IPS DF 19.7 (cell line): ENCODE data around the gene IFRD1.

Experiments used
- DNase-seq: peaks from one replicate; pipeline ENCODE4 v3.0.0-alpha.2; 2013; ENCODE audit warnings: low read depth, low spot score

IFRD1 gene

GRCh38 chr7:112487457-112488263 lies 37.4 kb downstream of the IFRD1 start:
- no peak for DNase-seq

GRCh38 chr7:112488264-112488552 lies 37.9 kb downstream of the IFRD1 start:
- DNase-seq: no peak

GRCh38 chr7:112492186-112492585 lies 41.9 kb downstream of the IFRD1 start:
- DNase-seq: no peak

DNA sequence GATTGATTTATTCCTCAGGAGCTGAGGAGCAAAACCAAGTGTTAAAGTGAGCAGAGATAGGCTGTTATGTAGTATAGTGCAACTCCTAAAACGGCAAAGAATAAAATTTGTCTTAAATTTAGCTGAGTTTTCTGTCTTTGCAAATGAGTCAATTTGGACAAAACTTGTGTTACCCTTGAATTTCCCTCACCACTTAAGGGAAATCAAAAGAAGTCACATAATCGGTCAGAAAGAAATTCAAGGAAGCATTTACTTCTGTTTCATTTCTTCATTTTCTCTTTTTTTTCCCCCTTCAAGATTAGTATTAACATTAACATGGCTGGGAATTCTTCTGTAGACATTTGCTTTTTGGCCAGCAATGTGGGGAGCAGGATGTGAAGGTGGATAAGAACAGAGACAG lies 44.4 kb downstream of the IFRD1 start:
- no peak for DNase-seq

GRCh38 chr7:112495156-112495788 lies 45.0 kb downstream of the IFRD1 start:
- DNase-seq: no peak

DNA sequence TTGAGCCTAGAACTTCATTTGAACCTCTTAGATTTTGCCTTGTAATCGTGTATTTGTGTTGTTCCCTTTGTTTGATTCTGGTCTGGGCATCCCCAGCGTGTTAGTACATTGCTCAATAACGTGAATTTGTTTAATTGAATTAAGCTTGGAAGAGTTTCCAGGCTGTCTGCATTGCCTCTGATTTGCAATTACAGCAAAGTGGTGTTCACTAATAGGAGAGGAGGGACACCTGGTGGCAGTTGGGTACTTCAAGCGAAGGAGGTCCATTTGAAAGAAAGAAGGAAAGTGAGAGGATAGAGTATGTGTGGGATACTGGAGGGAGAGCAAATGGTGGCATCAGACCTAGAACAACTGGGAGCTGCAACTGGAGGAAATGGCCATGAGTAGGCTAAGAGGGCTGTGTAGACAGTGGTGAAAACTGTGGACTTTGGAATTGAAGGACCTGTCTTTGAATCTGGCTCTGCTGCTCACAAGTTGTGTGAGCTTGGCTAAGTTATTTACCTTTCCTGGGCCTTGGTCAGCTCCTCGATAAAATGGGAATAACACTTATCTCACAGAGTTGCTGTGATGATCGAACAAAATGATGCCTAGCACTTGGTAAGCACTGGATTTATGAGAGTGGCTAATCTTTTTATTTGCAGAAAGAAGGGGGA lies 45.7 kb downstream of the IFRD1 start:
- DNase-seq: no peak

DNA sequence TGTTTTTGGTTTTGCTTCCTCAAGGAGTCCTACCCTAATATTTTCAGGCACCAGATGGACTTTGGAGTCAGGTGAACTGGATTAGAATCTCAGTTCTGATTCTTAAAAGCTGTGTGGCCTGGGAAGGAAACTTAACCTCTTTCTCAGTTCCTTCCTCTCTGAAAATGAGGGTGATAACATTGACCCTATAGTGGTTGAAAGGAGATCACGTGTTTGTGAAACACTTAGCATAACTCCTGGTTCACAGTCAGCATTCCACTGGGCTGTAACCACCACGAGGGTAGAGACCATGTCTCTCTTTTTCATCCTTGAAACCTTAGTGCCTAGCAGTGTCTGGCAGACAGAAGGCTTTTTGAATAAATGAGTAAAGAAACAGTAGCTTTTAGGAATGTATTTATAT lies 47.2 kb downstream of the IFRD1 start:
- no peak for DNase-seq

- DNase-seq: no peak
Measured at GRCh38 chr7:112500619-112501018, 50.4 kb downstream of the IFRD1 start.

DNA sequence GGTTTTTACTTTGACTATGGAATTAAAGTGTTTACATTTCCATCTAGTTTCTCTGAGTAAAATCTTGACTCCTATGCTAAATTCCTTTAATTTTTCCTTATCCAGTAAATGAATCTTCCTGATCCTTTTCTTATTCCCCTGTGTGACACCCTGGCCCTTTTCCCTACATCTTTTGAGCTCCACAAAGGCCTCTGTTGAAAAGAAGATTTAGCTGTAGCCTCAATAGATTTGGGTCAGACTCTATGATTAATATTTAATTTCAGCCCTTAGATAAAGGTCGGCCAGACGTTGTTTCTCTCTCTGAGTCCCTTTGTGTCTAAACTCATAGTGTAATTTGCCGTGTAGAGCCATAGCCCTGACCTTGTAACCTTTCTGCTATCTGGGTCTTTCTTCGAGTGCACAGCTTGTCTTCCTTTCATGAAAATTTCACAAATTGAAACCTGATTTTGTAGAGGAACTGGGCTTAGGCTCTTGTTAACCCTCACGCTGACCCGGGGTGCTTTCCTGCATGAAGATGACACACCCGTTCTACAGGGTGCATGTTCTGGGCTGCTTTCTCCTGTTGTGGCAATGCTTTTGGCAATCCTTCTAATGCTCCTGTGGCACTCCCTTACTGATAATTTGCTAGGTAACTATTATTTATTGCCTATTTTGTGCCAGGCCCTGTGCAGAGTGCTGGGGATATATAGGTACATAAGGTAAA lies 51.7 kb downstream of the IFRD1 start:
- no peak for DNase-seq

- DNase-seq: no peak
Measured at GRCh38 chr7:112502700-112503099, 52.4 kb downstream of the IFRD1 start.

DNA sequence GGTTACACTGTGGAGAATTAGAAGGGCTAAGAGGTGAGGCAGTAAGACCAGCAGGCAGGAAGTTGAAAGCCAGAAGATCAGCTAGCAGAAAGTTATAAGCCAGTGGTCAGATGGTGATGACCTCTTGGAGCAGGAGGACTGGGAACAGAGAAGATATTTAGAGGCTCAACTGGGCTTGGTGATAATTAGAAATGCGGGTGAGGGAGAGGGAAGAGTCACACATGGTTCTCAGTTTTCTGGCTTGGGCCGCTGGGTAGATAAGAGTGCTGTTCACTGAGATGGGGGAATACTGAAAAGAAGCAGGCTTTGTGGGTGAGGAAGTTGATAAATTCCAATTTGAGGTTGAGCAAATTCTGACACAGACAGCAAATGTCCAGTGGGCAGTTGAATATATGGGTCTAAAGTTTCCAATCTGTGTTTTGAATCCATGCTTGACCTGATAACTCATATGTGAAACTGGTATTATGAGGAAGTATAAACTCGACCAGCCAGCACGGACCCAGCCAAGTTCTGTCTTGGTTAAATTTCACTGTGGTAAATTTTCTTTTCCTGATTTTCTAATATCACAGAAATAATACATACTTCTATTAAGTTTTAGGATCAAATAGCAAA lies 53.2 kb downstream of the IFRD1 start:
- no peak for DNase-seq

GRCh38 chr7:112504093-112504695 lies 53.9 kb downstream of the IFRD1 start:
- no peak for DNase-seq

DNA sequence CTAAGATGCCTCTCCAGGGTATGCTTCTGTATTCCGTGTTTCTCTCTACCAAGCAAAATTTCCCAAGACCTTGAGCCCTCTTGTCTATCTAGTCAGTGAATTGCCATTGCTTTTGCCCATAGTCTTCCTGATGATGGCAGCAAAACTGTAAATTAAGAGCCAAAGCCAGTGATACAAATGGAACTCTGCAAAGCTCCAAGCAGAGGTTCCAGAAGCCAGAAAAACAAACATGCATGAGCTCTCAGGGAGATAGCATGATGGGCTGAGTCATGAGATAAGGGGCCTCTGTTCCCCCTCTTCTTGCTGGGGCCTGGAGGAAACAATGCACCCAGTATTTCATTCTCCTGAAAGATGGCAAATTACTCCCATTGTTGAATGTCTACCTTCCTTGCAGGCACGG lies 55.2 kb downstream of the IFRD1 start:
- no peak for DNase-seq

- no peak for DNase-seq
Measured at GRCh38 chr7:112508404-112508803, 58.1 kb downstream of the IFRD1 start.

GRCh38 chr7:112509402-112509801 lies 59.1 kb downstream of the IFRD1 start:
- no peak for DNase-seq

GRCh38 chr7:112510001-112510742 lies 59.9 kb downstream of the IFRD1 start:
- no peak for DNase-seq

GRCh38 chr7:112510743-112511110 lies 60.5 kb downstream of the IFRD1 start:
- no peak for DNase-seq

DNA sequence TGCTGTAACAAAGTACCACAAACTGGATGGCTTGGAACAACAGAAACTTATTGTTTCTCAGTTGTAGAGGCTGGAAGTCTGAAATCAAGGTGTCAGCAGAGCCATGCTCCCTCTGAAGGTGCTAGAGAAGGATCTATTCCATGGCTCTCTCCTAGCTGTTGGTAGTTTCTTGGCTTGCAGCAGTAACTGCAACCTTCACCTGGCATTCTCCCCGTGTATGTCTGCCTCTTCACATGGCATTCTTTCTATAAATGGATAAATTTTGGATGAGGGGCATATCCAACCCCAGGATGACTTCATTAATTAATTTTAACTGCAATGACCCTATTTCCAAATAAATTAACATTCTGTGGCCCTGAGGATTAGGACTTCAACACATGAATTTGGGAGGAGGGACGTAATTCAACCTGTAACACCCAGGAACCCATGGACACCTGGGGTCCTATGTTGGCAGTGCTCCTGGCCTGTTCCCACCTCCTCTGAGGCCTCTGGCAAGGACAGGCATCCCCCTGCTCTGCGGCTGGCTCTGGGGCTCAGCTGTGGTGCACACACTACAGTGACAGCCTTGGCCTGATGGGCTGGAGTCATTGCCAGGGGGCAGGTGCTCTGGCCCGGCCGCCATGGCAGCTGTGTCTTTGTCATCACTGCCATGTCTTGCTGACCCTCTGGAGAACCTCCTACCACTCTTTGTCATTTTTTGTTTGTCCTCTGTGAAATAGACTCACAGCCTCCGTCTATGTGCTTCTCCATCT lies 61.4 kb downstream of the IFRD1 start:
- no peak for DNase-seq

GRCh38 chr7:112512451-112513210 lies 62.4 kb downstream of the IFRD1 start:
- no peak for DNase-seq
